K562 (cell line): Measurements from ENCODE around the gene HSPA4.
"Not testable (repeated sequence)": the region's sequence is repeated elsewhere in the genome, so short reads cannot be mapped to it uniquely, and the experiment has no call there.

Experiments
- NFYB ChIP-seq: IDR thresholded peaks from 2 replicates; pipeline ENCODE4 v1.6.1; 2011; ENCODE audit warnings: mild to moderate bottlenecking, moderate library complexity; ENCODE audit not compliant: insufficient read length; ENCODE audit errors: extremely low read depth
- POLR2A ChIP-seq: fragments of 450-650 bp; conservative IDR thresholded peaks from 2 replicates; pipeline ENCODE4 v1.6.1; 2016
- USF2 ChIP-seq: sonication (generic); formaldehyde crosslinking; IDR thresholded peaks from 2 replicates; pipeline ENCODE4 v1.5.0; 2020; ENCODE audit warnings: missing genetic modification reagents
- XRCC3 ChIP-seq: fragments of 450-650 bp; IDR thresholded peaks from 2 replicates; pipeline ENCODE4 v1.6.1; 2017; ENCODE audit warnings: mild to moderate bottlenecking, moderate library complexity

GRCh38 chr5:133133241-133133640 lies 81.4 kb downstream of the HSPA4 start:
- not testable (repeated sequence) for TF ChIP-seq POLR2A, NFYB, XRCC3, USF2
